GM19351 (cell line): ENCODE measurements around the gene TADA3.

Source experiments
- ATAC-seq: cut with Tn5 transposase; IDR thresholded peaks from one replicate; pipeline ENCODE4 v1.9.1; 2021; ENCODE audit warnings: mild to moderate bottlenecking, moderate library complexity; ENCODE audit not compliant: unreplicated experiment

The TADA3 gene

GRCh38 chr3:9730657-9731205 is 61.5 kb downstream of the TADA3 start:
- ATAC-seq: peak; percentile 35
